ENCODE data around the gene RBM8A. TPM values are rescaled to one million over a fixed set of nuclear protein-coding genes. Genes with fewer than 3 reads are reported as not detected.

The RBM8A gene
- total RNA-seq, 1 donor from 2014 or later = 360 TPM

DNA sequence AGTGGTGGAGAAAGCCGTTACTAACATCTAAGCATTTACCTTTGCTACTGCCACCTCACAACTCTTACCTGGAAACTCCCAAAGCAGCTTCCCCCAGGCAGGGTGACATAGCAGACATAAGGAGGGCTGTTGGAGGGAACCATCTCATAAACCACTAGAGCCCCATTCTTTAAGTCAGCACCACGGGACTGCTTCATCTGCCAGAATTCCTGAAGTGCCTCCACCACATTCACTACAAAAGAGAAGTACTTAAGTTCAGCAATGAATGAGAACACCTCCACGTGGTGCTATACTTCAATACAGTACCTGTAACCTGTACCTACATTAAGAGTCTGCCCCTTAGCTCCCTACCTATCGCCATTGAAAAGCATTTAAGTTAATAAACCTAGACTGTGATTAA, 20.3 kb upstream of the RBM8A start:
- TF ChIP-seq, protein P1, sequence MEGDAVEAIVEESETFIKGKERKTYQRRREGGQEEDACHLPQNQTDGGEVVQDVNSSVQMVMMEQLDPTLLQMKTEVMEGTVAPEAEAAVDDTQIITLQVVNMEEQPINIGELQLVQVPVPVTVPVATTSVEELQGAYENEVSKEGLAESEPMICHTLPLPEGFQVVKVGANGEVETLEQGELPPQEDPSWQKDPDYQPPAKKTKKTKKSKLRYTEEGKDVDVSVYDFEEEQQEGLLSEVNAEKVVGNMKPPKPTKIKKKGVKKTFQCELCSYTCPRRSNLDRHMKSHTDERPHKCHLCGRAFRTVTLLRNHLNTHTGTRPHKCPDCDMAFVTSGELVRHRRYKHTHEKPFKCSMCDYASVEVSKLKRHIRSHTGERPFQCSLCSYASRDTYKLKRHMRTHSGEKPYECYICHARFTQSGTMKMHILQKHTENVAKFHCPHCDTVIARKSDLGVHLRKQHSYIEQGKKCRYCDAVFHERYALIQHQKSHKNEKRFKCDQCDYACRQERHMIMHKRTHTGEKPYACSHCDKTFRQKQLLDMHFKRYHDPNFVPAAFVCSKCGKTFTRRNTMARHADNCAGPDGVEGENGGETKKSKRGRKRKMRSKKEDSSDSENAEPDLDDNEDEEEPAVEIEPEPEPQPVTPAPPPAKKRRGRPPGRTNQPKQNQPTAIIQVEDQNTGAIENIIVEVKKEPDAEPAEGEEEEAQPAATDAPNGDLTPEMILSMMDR (conservative IDR thresholded peaks at IDR 0.05; ENCODE audit: low read depth, low read length) = no peak
- H3K4me3 ChIP-seq (ENCODE audit: low read depth, low read length) = no peak overlapping the region
- DNase-seq (ENCODE audit: low read depth) = no peak

DNA sequence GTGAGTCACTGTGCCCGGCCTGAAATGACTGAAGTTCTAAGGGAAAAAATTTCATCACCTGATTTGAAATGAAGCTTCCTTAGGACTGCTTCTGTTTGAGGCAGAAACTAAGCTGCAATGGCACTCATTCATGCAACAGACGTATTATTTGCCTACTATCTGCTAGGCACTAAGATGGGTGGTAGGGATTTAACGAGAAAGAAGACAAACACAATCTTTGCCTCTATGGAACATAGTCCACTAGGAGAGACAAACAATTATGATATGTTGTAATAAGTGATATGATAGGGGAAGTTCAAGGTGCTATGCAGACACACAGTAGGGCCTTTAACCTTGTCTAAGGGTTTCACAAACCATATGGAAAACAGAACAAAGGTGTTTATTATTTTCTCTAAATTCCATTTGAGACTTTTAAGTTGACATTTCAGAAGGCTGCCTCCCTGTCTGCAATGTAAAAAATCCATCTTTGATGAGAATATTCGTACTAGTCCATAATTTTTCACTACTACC, 19.2 kb upstream of the RBM8A start:
- TF ChIP-seq, protein P1 (conservative IDR thresholded peaks at IDR 0.05; ENCODE audit: low read depth, low read length) = no peak
- DNase-seq (ENCODE audit: low read depth) = no peak

DNA sequence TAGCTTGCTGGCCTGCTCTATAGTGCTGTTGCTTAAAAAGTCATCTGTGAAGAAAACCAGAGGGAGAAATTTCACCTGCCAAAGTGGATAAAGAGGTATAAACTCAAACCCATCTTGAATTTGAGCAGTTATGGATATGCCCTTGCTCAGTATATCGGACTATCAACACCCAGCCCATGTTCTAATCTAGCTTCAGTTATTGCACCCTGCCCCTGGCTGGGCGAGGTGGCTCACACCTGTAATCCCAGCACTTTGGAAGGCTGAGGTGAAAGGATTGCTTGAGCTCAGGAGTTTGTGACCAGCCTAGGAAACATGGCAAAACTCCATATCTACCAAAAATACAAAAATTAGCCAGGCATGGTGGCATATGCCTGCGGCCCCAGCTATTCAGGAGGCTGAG, 17.2 kb upstream of the RBM8A start:
- DNase-seq (ENCODE audit: low read depth) = no peak
- H3K4me3 ChIP-seq (ENCODE audit: low read depth, low read length) = no peak overlapping the region
- TF ChIP-seq, protein P1 (conservative IDR thresholded peaks at IDR 0.05; ENCODE audit: low read depth, low read length) = no peak

More for the DNA sequence above, 19.2 kb upstream of the RBM8A start:
- no peak overlapping the region for H3K4me3 ChIP-seq (ENCODE audit: low read depth, low read length)

GRCh38 chr1:145942871-145943270, 15.6 kb upstream of the RBM8A start:
- no peak for DNase-seq (ENCODE audit: low read depth)
- H3K4me3 ChIP-seq (ENCODE audit: low read depth, low read length) = no peak overlapping the region
- TF ChIP-seq, protein P1 (conservative IDR thresholded peaks at IDR 0.05; ENCODE audit: low read depth, low read length) = no peak

DNA sequence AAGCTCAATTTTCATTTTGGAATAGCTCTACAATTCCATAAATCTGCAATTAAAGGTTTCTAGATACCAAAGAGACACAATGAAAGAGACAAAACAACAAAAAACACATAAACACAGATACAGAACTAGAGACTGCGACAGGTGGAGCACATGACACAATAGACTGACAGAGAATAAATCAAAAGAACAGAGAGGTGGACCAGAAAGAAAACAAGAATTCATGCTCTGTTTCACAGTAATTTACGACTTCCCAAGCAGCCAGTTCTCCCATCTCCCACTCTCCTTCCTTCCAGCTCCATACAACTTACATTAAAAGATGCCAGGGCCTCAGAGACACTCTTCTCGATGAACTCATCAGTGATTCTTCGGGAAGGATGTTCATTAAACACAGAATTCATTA, 15.1 kb upstream of the RBM8A start:
- H3K4me3 ChIP-seq (ENCODE audit: low read depth, low read length) = no peak overlapping the region
- TF ChIP-seq, protein P1 (conservative IDR thresholded peaks at IDR 0.05; ENCODE audit: low read depth, low read length) = no peak
- no peak for DNase-seq (ENCODE audit: low read depth)

- no peak for DNase-seq (ENCODE audit: low read depth)
- no peak overlapping the region for H3K4me3 ChIP-seq (ENCODE audit: low read depth, low read length)
- TF ChIP-seq, protein P1 (conservative IDR thresholded peaks at IDR 0.05; ENCODE audit: low read depth, low read length) = no peak
Observed at GRCh38 chr1:145937436-145937835, 10.2 kb upstream of the RBM8A start.

DNA sequence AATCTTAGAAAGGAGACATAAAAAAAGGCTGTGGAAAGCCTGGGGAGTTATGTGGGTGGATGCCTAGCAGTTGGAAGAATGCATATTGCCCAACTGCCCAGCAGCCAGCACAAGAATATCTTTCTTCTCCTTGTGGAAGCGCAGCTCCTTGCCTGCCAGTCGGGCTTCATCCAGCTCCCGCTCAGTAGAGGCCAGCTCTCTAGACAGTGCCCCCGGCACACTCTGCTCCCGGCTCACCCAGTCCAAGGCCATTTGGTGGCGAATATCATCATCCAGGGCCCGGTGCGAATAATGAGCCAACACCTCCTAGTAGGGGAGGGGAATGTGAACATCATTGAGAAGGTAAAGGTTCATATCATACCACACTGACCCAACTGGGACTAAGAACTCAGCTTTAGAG, 9.0 kb upstream of the RBM8A start:
- TF ChIP-seq, protein P1 (conservative IDR thresholded peaks at IDR 0.05; ENCODE audit: low read depth, low read length) = no peak
- H3K4me3 ChIP-seq (ENCODE audit: low read depth, low read length) = no peak overlapping the region
- no peak for DNase-seq (ENCODE audit: low read depth)
